Activated B cell treated with CpG ODN at 0.5 μM for 24 hours (primary cell): ENCODE measurements around the gene TOMM20. TPM values are rescaled to one million over a fixed set of nuclear protein-coding genes. Genes with fewer than 3 reads are reported as not detected.

Experiments
- ATAC-seq: fragments of 200-7000 bp; cut with Tn5 transposase; one replicate; pipeline ENCODE4 v1.10.0; 2021; ENCODE audit warnings: low read depth, mild to moderate bottlenecking, moderate library complexity
- CTCF ChIA-PET: fragments of 350-600 bp; sonication (Branson Sonifier 250); formaldehyde crosslinking; loops from one replicate; lab custom pipeline; 2021; ENCODE audit warnings: antibody characterized with exemption; lab: Charles Lee
- POLR2A ChIA-PET: fragments of 350-600 bp; sonication (Branson Sonifier 250); formaldehyde crosslinking; loops from one replicate; lab custom pipeline; 2021; ENCODE audit warnings: antibody characterized with exemption; lab: Charles Lee
- DNase-seq: peaks from one replicate; pipeline ENCODE4 v3.0.0; 2022
- H3K27ac Mint-ChIP-seq: one replicate; pipeline ENCODE4 v1.8.0; 2020; ENCODE audit warnings: mixed read lengths
- H3K27me3 Mint-ChIP-seq: one replicate; pipeline ENCODE4 v1.8.0; 2021; ENCODE audit warnings: mixed read lengths
- H3K36me3 Mint-ChIP-seq: one replicate; pipeline ENCODE4 v1.8.0; 2021; ENCODE audit warnings: low read depth, mixed read lengths
- H3K4me1 Mint-ChIP-seq: one replicate; pipeline ENCODE4 v1.8.0; 2021; ENCODE audit warnings: mixed read lengths
- H3K4me3 Mint-ChIP-seq: one replicate; pipeline ENCODE4 v1.8.0; 2020; ENCODE audit warnings: mild to moderate bottlenecking, mixed read lengths
- H3K9me3 Mint-ChIP-seq: one replicate; pipeline ENCODE4 v1.8.0; 2020; ENCODE audit warnings: mixed read lengths
- CTCF ChIP-seq: fragments of 200-600 bp; IDR thresholded peaks from one replicate; pipeline ENCODE4 v1.8.0; 2022; ENCODE audit warnings: antibody characterized with exemption, mild to moderate bottlenecking
- intact Hi-C: fragments of 100-400 bp; cut with micrococcal nuclease; formaldehyde crosslinking; loops from one replicate; pipeline ENCODE4 v1.15.1; 2024
- total RNA-seq: library from RNA; stranded (reverse); gene quantifications from 2 replicates; pipeline ENCODE4 v1.2.3, GENCODE V29; 2022

Gene TOMM20
- total RNA-seq, 1 donor from 2014 or later, result 80.6 TPM

GRCh38 chr1:235067396-235068157, 61.1 kb downstream of the TOMM20 start:
- intact Hi-C loops, result no loop called here
- Mint-ChIP-seq H3K36me3 (no peaks in the 10 kb centered on the region), H3K9me3 (no peaks in the 10 kb centered on the region), H3K27me3 (no peaks in the 10 kb centered on the region), H3K4me1 (peaks cover 12% of the 10 kb centered on the region), H3K4me3 (no peak overlapping the region), H3K27ac (no peak overlapping the region)
- no peak for TF ChIP-seq CTCF
- CTCF ChIA-PET, result no interaction called here
- ATAC-seq (no peak), DNase-seq (no peak)
- POLR2A ChIA-PET, result interaction anchor here (0.6 kb wide), 1 partner anchor 456 kb away, joined by 3 read pairs; no protein-coding TSS in a partner anchor

- no peak overlapping the region for H3K4me3 Mint-ChIP-seq
- no peaks in the 10 kb centered on the region for H3K36me3 Mint-ChIP-seq
- H3K27ac Mint-ChIP-seq, result no peak overlapping the region
- no peaks in the 10 kb centered on the region for H3K9me3 Mint-ChIP-seq
- TF ChIP-seq CTCF, result no peak
- POLR2A ChIA-PET, result interaction anchor here (0.6 to 1.2 kb wide), 3 partner anchors 12 to 448 kb away, joined by 3 to 6 read pairs (median 3); no protein-coding TSS in a partner anchor
- no peak for ATAC-seq
- intact Hi-C loops, result no loop called here
- H3K4me1 Mint-ChIP-seq, result peaks cover 23% of the 10 kb centered on the region
- CTCF ChIA-PET, result no interaction called here
- H3K27me3 Mint-ChIP-seq, result no peaks in the 10 kb centered on the region
- no peak for DNase-seq
These were observed 65.4 kb downstream of the TOMM20 start for GRCh38 chr1:235063068-235063765.

- TF ChIP-seq CTCF, result no peak
- ChIA-PET CTCF (interaction anchor here (0.6 kb wide), 1 partner anchor 184 kb away, joined by 3 read pairs; no protein-coding TSS in a partner anchor), POLR2A (interaction anchor here (1.4 kb wide), 1 partner anchor 14 kb away, joined by 3 read pairs; no protein-coding TSS in a partner anchor)
- Mint-ChIP-seq H3K27me3 (no peaks in the 10 kb centered on the region), H3K9me3 (no peaks in the 10 kb centered on the region), H3K4me3 (no peak overlapping the region), H3K4me1 (peaks cover 22% of the 10 kb centered on the region), H3K36me3 (no peaks in the 10 kb centered on the region), H3K27ac (no peak overlapping the region)
- intact Hi-C loops, result no loop called here
- DNase-seq, result no peak
- no peak for ATAC-seq
These were observed 67.8 kb downstream of the TOMM20 start for GRCh38 chr1:235060607-235061470.

Other genes starting within 250 kb of the TOMM20 start
- 122 and 128 TPM in 2 replicates for gene RBM34, start 32.4 kb upstream of the TOMM20 start, total RNA-seq
- 62.2 and 78.5 TPM in 2 replicates for gene ARID4B, start 199.3 kb upstream of the TOMM20 start, total RNA-seq
- 25.4 and 33.8 TPM in 2 replicates for gene GGPS1, start 199.7 kb upstream of the TOMM20 start, total RNA-seq
- 13.9 and 19.1 TPM in 2 replicates for gene TBCE, start 238.6 kb upstream of the TOMM20 start, total RNA-seq